Liver (tissue), 9 donors: ENCODE results near the gene TK1. TPM values are rescaled to one million over a fixed set of nuclear protein-coding genes. Genes with fewer than 3 reads are reported as not detected.

Experiments used
- DNase-seq: peaks from one replicate; pipeline ENCODE4 v3.0.0-alpha.2; 2017; ENCODE audit warnings: low spot score
- H3K27ac ChIP-seq, 2 donors: one replicate each; pipeline ENCODE4 v1.7.0; 2013; ENCODE audit warnings: inconsistent platforms in 2 of 2, low read length in 2 of 2, control low read depth in 1 of 2, low read depth in 1 of 2, mild to moderate bottlenecking in 1 of 2
- H3K27me3 ChIP-seq, 4 donors: one replicate each; pipeline versions ENCODE4 v1.6.1 to v1.7.0; 2013; ENCODE audit warnings: low read length in 3 of 4, inconsistent platforms in 1 of 4, mild to moderate bottlenecking in 1 of 4, moderate library complexity in 1 of 4; ENCODE audit not compliant: control insufficient read depth in 4 of 4, insufficient read depth in 4 of 4
- H3K36me3 ChIP-seq, 4 donors: one replicate each; pipeline versions ENCODE4 v1.6.1 to v1.7.0; 2013; ENCODE audit warnings: low read length in 3 of 4, mild to moderate bottlenecking in 3 of 4, low read depth in 1 of 4, moderate library complexity in 1 of 4; ENCODE audit not compliant: control insufficient read depth in 4 of 4, insufficient read depth in 3 of 4
- H3K4me1 ChIP-seq, 4 donors: one replicate each; pipeline versions ENCODE4 v1.6.1 to v1.7.0; 2013; ENCODE audit warnings: low read length in 3 of 4, mild to moderate bottlenecking in 3 of 4, moderate library complexity in 1 of 4; ENCODE audit not compliant: control insufficient read depth in 4 of 4, insufficient read depth in 4 of 4
- H3K4me3 ChIP-seq, 3 donors: one replicate each; pipeline versions ENCODE4 v1.6.1 to v1.7.0; 2013; ENCODE audit warnings: low read length in 3 of 3, control low read depth in 1 of 3, low read depth in 1 of 3, mild to moderate bottlenecking in 1 of 3
- H3K9ac ChIP-seq, 2 donors: one replicate each; pipeline ENCODE4 v1.7.0; 2013; ENCODE audit warnings: low read length in 2 of 2, mild to moderate bottlenecking in 2 of 2, moderate library complexity in 2 of 2, control low read depth in 1 of 2, low read depth in 1 of 2
- H3K9me3 ChIP-seq, 4 donors: one replicate each; pipeline versions ENCODE4 v1.6.1 to v1.7.0; 2013; ENCODE audit warnings: low read length in 3 of 4; ENCODE audit not compliant: control insufficient read depth in 4 of 4
- ATF3 ChIP-seq: IDR thresholded peaks from 2 replicates; pipeline ENCODE4 v1.6.1; 2016; ENCODE audit warnings: antibody characterized with exemption
- CTCF ChIP-seq: fragments of 150-350 bp; IDR thresholded peaks from 2 replicates; pipeline ENCODE4 v1.5.1; 2017; ENCODE audit warnings: improper control_type of control experiment, low read depth, low read length; ENCODE audit not compliant: missing input control
- EGR1 ChIP-seq, 2 donors: IDR thresholded peaks; 2 replicates each; pipeline ENCODE4 v1.6.1; 2016 to 2018; ENCODE audit warnings: antibody characterized with exemption in 2 of 2, low read depth in 2 of 2
- FOXA1 ChIP-seq: IDR thresholded peaks from 2 replicates; pipeline ENCODE4 v1.6.1; 2016; ENCODE audit warnings: antibody characterized with exemption
- FOXA2 ChIP-seq: IDR thresholded peaks from 2 replicates; pipeline ENCODE4 v1.6.1; 2016; ENCODE audit warnings: antibody characterized with exemption
- GABPA ChIP-seq, 2 donors: IDR thresholded peaks in 1 of 2; conservative IDR thresholded peaks in 1 of 2; 2 replicates each; pipeline ENCODE4 v1.6.1; 2016; ENCODE audit warnings: antibody characterized with exemption in 2 of 2, mild to moderate bottlenecking in 1 of 2, moderate library complexity in 1 of 2
- HNF4A ChIP-seq, 2 donors: conservative IDR thresholded peaks; 2 replicates each; pipeline ENCODE4 v1.6.1; 2016; ENCODE audit warnings: antibody characterized with exemption in 2 of 2, mild to moderate bottlenecking in 2 of 2
- HNF4G ChIP-seq: IDR thresholded peaks from 2 replicates; pipeline ENCODE4 v1.6.1; 2016; ENCODE audit warnings: antibody characterized with exemption
- JUND ChIP-seq, 2 donors: IDR thresholded peaks; 2 replicates each; pipeline ENCODE4 v1.6.1; 2016; ENCODE audit warnings: antibody characterized with exemption in 2 of 2
- MAX ChIP-seq: IDR thresholded peaks from 2 replicates; pipeline ENCODE4 v1.6.1; 2016; ENCODE audit warnings: antibody characterized with exemption
- NR2F2 ChIP-seq: IDR thresholded peaks from 2 replicates; pipeline ENCODE4 v1.6.1; 2016; ENCODE audit warnings: antibody characterized with exemption
- RAD21 ChIP-seq, 2 donors: IDR thresholded peaks; 2 replicates each; pipeline ENCODE4 v1.6.1; 2016; ENCODE audit warnings: antibody characterized with exemption in 2 of 2, mild to moderate bottlenecking in 2 of 2
- REST ChIP-seq: IDR thresholded peaks from 2 replicates; pipeline ENCODE4 v1.6.1; 2016; ENCODE audit warnings: antibody characterized with exemption, mild to moderate bottlenecking
- RXRA ChIP-seq, 2 donors: IDR thresholded peaks; 2 replicates each; pipeline ENCODE4 v1.6.1; 2017 to 2018; ENCODE audit warnings: antibody characterized with exemption in 2 of 2, mild to moderate bottlenecking in 1 of 2
- SP1 ChIP-seq: IDR thresholded peaks from 2 replicates; pipeline ENCODE4 v1.6.1; 2018; ENCODE audit warnings: antibody characterized with exemption, mild to moderate bottlenecking
- TAF1 ChIP-seq: conservative IDR thresholded peaks from 2 replicates; pipeline ENCODE4 v1.6.1; 2016; ENCODE audit warnings: antibody characterized with exemption, mild to moderate bottlenecking
- YY1 ChIP-seq: IDR thresholded peaks from 2 replicates; pipeline ENCODE4 v1.6.1; 2016; ENCODE audit warnings: antibody characterized with exemption, mild to moderate bottlenecking
- ZBTB33 ChIP-seq: IDR thresholded peaks from 2 replicates; pipeline ENCODE4 v1.6.1; 2016; ENCODE audit warnings: antibody characterized with exemption
- WGBS: extraction: QIAGEN DNeasy Blood & Tissue Kit; methylation state at CpG from one replicate; pipeline ENCODE4 v1.1.7; 2013; 5-methylcytosine and 5-hydroxymethylcytosine counted together
- polyA plus RNA-seq, 2 donors: library from polyadenylated mRNA; stranded (reverse) in 1 of 2; unstranded in 1 of 2; fragments of 200-250 nt in 1 of 2; fragments of >200 nt in 1 of 2; fragmentation: Nextera tagmentation in 1 of 2; extraction: Ambion mirVana in 1 of 2; gene quantifications; one replicate each; pipeline versions ENCODE4 v1.2.1 to v1.2.3, GENCODE V29; 2013 to 2015
- total RNA-seq, 2 donors: library from RNA; depleted of rRNA; stranded (reverse); fragments of >200 nt; gene quantifications; one replicate each; pipeline ENCODE4 v1.2.3, GENCODE V29; 2014
- donor health status: healthy.
- donor health status: healthy.
- donor health status: healthy.
- donor health status: healthy.
- donor health status: healthy.

TK1 gene
- total and polyA plus RNA-seq, 4 donors: 0.84 to 97.6 (median 10.1) TPM

- no peak for DNase-seq
- H3K4me1 ChIP-seq: peaks cover 16 to 54% (median 44%) of the 10 kb centered on the region in 4 donors
- H3K9me3 ChIP-seq: no peaks in the 10 kb centered on the region
- H3K4me3 ChIP-seq: no peak overlapping the region
- WGBS: 64% methylated on average over 10 of the region's 10 CpGs
- no peaks in the 10 kb centered on the region for H3K27me3 ChIP-seq
- H3K36me3 ChIP-seq: peaks cover 0 to 5% (median 3%) of the 10 kb centered on the region in 4 donors
- TF ChIP-seq JUND (IDR thresholded peaks at IDR 0.05): no peak
- no peak for TF ChIP-seq NR2F2
- no peak for TF ChIP-seq ATF3
- TF ChIP-seq FOXA2: no peak
- TF ChIP-seq HNF4G: no peak
- no peak for TF ChIP-seq CTCF
- no peak for TF ChIP-seq RAD21 (IDR thresholded peaks at IDR 0.05)
- TF ChIP-seq TAF1: no peak
- H3K27ac ChIP-seq: peak overlapping the region in 1 of 2 donors; percentile 80
- no peak overlapping the region for H3K9ac ChIP-seq
Observed at GRCh38 chr17:78185981-78186691, 716 bp downstream of the TK1 start.

- TF ChIP-seq EGR1 (IDR thresholded peaks at IDR 0.05; ENCODE audit: low read depth in 2 of 2) (peak in 1 of 2 donors; percentile 88), SP1 (peak; percentile 96), HNF4A (conservative IDR thresholded peaks at IDR 0.05) (peak; percentile 75 to 82), CTCF (no peak), MAX (peak; percentile 83), REST (peak; percentile 69), RXRA (IDR thresholded peaks at IDR 0.05) (peak; percentile 88 to 93), FOXA2 (peak; percentile 42), YY1 (peak; percentile 60), HNF4G (peak; percentile 4), ZBTB33 (peak; percentile 36), FOXA1 (peak; percentile 54), JUND (IDR thresholded peaks at IDR 0.05) (peak in 1 of 2 donors; percentile 45), NR2F2 (no peak), RAD21 (IDR thresholded peaks at IDR 0.05) (peak in 1 of 2 donors; percentile 36), TAF1 (peak; percentile 93), ATF3 (peak; percentile 50), GABPA (IDR thresholded peaks at IDR 0.05 in 1 of 2, conservative IDR thresholded peaks at IDR 0.05 in 1 of 2) (peak in 1 of 2 donors; percentile 33)
- peak overlapping the region in 2 of 3 donors; percentile 37 to 46 for H3K4me3 ChIP-seq
- peak overlapping the region in 1 of 2 donors; percentile 48 for H3K9ac ChIP-seq
- H3K27ac ChIP-seq: peak overlapping the region; percentile 73 to 80
- H3K4me1 ChIP-seq: peaks cover 13 to 45% (median 35%) of the 10 kb centered on the region in 4 donors
- no peaks in the 10 kb centered on the region for H3K36me3 ChIP-seq
- WGBS: 32% methylated on average over 9 of the region's 9 CpGs
- no peak for DNase-seq
- no peaks in the 10 kb centered on the region for H3K9me3 ChIP-seq
- H3K27me3 ChIP-seq: no peaks in the 10 kb centered on the region
Observed at GRCh38 chr17:78184868-78185267, 2.0 kb downstream of the TK1 start.
